H1 (cell line): Measurements from ENCODE around the gene EPN2. TPM values are rescaled to one million over a fixed set of nuclear protein-coding genes. Genes with fewer than 3 reads are reported as not detected.

Source experiments
- MAX ChIP-seq: IDR thresholded peaks from 2 replicates; pipeline ENCODE4 v1.6.1; 2012; ENCODE audit warnings: inconsistent platforms
- polyA plus RNA-seq, 7 experiments: library from polyadenylated mRNA; depleted of rRNA in 3 of 7; stranded (reverse) in 5 of 7; unstranded in 2 of 7; fragments of >200 nt in 5 of 7; fragments of 200-250 nt in 2 of 7; gene quantifications; 1 replicate in 5 of 7; 2 replicates in 1 of 7; 4 replicates in 1 of 7; pipeline versions ENCODE4 v1.2.1 to v1.2.3, GENCODE V29; 2011 to 2013; ENCODE audit warnings: missing spikeins in 2 of 7, mixed read lengths in 2 of 7
- total RNA-seq: library from RNA; stranded (reverse); fragmentation: NEBNext Ultra II Directional; extraction: Animal tissue kit (Norgen Biotek cat#: 25700); gene quantifications from 2 replicates; pipeline ENCODE4 v1.2.1, GENCODE V29; 2021

Gene EPN2
- total and polyA plus RNA-seq, 2 of the 8 experiments (the other 6 are each of a cell fraction or from before 2014, with no cell fraction given) = 28.7 to 55.8 TPM

GRCh38 chr17:19302791-19303331 lies 65.7 kb downstream of the EPN2 start (continued):
- TF ChIP-seq MAX = no peak
